G401.6 (cell line): ENCODE measurements around the gene TMOD2.

Experiments used
- FAIRE-seq: peaks from 2 replicates; lab custom pipeline; 2012; peaks lifted over from hg19 to GRCh38; lab: Jason Lieb, UNC

The TMOD2 gene

DNA sequence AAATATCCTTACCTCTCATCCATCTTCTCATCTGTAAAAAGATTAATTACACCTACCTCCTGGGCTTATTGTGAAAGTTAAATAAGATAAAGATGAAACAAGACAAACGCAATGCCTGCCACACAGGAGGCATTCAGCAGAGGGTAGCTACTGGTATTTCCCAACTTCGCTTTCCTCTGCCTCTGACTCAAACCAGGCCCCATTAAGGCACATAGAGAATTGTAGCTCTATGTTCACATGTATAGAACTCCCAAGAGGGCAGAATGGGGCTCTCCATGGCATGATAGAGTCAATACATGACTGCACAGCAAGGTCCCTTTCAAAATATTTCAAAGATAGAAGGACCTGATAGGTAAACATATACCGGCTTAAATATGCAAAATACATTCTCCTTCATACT, 15.3 kb upstream of the TMOD2 start:
- FAIRE-seq = no peak

DNA sequence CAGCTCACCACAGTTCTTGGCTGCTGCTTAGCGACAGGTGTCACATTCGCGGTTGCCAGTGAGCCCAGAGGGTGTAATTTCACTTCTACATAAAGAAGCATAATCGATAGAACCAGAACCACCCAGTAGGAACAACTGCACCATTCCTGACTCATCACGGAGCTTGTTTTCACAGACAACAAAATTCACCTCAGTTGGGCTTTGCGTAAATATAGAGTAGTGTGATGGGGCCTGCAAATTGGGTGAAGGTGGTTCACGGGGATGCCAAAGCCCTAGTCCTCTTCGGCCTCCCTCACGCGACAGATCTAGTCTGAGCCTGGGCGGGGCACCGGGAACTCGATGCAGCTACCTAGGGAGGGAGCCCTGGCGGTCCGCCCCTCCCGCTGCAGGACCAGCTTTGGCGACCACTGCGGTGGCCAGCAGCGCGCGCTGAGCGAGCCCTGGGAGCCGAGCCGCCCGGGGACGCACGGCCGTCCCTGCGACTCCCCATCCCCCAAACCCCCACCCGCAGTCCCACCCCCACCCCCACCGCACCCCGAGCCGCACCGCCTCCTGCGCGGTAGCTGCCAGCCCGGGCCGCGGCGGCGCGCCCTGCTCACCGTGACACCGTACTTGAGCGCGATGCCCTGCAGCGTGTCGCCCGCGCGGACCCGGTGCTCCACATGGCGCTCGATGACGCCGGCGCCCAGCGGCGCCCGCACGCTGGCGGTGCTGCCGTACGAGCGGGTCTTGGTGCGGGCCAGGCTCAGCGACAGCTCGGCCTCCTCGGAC, 14.5 kb upstream of the TMOD2 start:
- no peak for FAIRE-seq

DNA sequence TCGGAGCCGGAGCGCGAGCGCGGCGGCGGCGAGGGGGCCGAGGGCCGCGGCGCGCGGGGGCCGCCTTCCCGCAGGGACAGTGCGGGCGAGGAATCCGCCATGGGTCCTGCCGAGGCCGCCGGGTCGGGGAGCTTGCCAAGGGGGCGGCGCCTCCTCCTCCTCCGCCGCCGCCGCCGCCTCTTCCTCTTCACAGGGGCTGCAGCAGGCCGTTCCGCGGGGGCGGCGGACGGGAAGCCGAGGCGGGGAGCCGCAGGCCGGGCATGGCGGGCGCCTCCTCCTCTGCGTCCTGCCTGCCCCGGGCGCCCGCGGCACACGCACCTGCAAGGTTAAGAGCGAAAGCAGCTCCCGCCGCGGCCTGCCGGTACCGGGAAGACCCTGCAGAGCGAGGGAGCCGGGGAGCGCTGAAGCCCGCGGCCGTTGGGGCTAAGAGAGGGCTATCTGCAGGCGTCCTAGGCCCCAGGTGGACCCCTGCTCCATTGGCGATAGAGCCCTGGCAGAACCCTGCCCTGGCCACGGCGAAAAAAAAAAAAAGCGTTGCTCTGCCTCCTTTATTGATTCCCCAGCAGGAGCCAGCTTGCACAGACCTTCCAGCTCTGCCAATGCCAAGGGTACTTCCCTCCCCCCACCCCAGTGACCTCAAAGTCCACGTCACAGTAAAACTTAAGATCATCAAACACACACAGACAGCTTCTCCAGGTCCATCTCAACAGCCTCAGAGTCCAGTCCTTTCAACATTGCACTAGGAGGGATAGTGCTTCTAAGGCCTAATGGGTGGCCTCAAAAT, 13.7 kb upstream of the TMOD2 start, which contains the start of gene LYSMD2:
Gene LYSMD2 (minus strand): TSS at position 134 of the 784 bp plus-strand sequence. CDS start 33 bp downstream, at position 101.
- no peak for FAIRE-seq

DNA sequence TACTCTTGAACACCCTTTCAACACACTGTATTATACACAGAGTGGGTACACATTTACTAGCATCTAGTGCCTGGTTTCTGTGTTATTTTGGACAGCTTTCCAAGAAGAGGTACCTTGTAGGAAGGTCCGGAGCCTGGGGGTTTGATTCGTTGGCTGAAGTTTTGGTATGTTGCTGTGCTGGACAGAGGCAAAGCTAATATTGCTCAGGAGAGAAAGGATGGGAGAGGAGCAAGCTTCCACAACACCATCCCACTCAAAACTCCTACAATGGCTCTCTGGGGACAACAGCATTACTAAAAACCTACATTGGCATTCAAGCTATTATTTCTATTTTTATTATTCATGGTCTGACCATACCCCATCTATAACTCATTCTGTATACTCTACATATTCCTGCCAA, 12.8 kb upstream of the TMOD2 start:
- FAIRE-seq = no peak

DNA sequence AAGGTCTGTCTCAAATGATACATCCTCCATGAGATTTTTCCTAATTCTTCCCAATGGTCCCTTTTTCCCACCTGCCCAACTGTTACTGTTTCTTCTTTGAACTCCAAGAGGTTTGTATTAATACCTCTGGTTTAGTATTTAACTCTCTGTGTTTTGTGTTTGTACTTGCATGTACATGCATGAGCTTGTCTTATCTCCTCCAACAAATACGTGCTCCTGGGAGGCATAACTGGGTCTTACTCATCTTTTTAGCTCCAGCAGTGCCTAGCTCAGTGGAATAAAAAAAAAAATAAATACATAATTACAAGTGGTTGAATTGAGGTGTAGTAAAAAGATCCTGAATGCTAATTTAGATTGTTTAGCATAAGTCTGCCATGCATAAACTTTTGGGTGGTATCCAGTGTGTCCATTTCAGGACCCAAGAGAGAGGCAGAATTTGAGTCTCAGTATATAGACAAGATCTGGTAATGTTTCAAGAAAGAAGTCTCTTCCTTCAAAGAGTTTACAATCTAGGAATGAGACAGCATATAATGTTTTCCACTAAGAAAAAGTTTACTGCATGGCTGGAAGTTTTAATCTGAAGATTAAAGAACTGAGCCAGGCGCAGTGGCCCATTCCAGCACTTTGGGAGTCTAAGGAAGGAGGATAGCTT, 12.2 kb upstream of the TMOD2 start:
- FAIRE-seq = no peak

DNA sequence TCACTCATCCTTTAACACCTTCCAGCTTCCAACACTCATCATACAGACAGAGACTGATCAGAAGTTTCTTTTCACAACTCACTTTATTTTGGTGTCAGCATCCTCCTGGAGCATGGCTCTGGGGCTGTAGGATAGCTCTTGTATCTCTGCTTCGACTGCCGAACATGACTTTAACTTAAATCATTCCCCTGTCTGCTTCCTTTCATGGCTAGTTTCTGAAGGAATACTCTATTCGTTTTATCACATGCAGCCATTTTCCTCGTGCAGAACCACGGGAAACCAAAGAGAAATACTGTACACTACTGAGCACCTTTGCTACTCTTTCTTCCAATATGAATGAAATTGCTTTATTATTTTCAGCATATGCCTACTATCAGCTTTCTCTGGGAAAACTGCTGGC, 2.1 kb upstream of the TMOD2 start:
- no peak for FAIRE-seq

DNA sequence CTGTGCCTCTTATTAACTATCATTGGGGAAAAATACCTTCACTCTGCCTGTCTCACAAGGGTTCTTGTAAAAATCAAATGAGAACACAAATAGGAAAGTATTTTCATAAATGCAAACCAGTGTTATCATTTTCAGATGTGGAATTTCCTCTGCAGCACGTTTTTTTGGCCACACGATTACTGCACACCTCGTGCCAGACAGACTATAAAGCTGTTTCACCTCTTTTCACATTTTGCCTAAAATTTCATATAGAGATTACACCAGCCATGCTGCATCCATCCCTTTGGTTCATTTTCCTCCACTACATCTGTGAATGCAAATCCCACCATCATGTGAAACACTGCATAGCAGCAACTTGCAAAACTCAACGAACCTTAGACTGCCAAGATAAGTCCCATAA, 1.2 kb upstream of the TMOD2 start:
- no peak for FAIRE-seq

DNA sequence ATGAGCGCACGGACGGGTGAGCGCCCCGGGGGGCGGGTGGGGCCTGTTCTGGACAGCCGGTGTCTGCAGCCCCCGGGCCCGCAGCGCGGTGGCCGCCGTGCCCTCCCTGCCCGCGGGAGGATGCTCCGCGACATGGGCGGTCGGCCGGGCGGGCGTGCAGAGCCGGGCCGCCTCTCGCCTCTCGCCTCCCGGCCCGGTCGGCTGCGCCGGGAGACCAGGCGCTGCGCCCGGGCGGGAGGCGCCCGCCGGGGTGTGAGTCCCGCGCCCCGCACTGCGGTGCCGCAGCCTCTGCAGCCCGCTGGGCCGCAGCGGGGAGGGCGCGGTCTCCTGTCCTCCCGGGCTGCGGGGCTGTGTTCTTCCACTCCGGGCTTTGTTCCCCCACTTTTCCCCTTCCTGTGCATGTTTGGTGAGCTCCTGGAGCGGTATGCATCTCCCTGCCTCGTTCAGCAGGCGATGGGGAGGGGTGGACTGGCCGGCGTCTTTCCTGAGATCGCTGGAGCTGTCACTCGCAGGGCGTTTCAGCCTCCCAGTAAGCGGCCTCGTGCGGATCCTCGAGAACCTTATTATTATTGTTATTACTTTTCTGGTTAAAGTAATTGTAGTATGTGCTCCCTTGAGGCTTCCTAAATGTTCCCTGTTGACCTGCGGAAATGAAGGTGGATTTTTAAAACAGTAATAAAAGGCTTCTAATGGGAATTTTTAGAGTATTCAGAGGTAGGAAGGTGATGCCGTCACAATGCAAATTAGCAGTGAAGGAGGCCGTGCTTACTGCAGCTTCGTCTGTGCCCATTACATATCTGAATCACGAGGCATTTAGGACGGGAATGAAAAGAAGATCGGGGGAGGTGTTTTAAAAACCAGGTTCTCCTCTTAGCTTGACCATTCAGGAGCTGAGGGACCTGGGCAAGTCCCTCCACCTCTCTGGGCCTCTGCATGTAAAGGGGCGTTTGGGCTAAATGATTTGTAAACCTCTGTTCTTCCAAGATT, 593 bp downstream of the TMOD2 start:
- no peak for FAIRE-seq

DNA sequence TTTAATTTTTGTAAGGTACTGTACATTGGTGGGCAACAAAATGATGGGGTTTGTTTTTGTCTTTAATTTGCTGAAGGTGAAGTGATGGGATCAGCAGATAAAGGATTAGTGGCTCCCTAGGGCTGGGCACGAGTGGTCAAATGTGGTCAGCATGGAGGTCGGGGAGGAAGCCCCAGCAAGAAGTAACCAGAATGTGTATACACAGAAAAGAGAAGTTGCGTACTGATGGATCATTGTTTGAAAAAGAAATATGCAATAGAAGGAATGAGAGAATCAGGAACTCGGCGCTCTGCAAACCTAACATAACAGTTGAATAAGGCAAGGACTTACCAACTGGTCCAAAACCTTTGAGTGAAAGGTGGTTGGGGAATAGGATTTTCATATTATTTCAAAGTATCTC, 1.5 kb downstream of the TMOD2 start:
- no peak for FAIRE-seq

DNA sequence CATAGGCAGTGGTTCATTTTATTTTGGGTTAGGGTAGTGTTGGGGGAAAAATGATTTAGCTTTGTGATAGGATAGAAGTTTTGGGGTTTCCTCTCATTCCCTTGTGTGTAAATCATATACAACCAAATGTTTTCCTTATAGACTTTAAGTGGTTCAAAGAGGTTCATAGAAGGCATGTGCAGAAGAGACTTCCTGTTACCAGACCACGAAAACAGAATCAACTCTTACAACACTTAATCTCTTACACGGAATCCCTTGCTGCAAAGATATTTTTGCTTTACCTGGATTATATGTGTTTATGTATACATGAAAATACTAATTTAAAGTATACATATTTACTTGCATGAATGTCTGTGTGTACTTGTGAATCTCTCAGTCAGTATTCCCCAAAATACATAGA, 2.9 kb downstream of the TMOD2 start:
- FAIRE-seq = no peak

DNA sequence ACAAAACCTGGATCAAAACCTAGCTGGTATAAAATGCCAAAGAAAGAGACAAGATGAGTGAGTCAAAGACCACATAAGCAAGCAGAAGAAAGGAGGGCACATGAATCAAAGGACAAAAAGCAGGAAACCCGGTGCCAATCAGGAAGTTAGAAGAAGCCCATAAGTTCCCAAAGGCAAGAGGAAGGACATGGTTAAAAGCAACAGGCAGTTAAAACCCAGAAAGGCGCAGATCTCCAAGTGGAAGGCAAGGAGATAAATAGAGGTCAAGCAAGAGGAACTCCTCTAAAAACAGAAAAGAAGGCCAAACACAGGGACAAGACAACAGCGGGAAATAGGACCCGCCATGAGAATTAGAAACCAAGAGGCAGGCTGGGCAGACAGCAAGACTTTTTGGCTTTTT, 4.4 kb downstream of the TMOD2 start:
- FAIRE-seq = no peak

DNA sequence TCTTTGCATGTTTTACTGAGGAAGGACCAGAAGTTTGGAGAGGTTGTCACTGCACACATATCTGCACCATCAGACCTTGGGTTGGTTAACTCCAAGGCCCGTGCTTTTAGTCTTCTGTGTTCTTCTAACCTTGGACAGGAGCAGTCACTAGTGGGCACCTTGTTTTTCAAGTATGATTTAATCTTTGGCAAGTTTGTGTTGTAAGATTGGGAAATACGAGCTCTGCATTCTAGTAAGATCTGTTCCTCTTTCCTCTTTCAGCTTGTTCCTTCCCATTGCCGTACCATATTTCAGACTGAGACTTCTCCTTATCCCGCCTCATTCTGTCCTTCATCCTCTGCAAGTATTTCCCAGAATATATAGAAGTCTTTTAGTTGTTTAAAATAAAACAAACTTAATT, 5.1 kb downstream of the TMOD2 start:
- FAIRE-seq = no peak

DNA sequence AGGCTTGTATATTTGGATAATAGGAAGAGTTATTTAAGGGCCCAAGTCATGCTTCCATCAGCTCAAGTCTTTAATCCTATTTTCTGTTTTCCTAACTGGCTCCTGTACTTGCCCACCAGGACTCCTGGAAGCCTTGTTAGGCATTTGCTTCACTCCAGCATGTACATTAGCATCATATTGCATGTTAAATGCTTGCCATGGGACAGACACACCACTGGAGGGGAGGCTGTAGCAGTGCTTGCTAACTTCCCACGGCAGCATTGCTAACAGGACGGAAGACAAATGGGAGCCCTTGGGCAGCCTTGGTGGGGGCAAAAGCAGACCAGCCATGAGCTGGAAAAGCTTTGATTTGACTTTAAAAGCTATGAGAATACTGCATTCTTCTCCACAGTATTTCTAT, 6.1 kb downstream of the TMOD2 start:
- FAIRE-seq = no peak

DNA sequence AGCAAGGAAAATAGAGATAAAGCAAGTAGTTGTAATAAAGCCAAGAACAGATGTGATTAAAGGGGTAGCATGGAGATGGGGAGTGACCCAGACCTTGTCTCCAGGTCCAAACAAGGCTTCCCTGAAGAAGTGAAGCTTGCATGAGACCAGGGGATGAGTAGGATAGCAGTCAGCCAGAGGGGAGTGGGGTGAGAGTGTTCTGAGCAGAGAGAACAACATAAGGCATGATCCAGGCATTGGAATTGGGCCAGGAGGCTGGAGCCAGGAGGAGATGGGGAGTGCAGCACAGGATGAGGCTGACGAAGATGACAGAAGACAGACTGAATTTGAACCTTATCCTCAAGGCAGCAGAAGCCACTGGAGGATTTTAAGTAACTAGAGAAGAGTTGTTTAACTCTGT, 7.2 kb downstream of the TMOD2 start:
- no peak for FAIRE-seq

DNA sequence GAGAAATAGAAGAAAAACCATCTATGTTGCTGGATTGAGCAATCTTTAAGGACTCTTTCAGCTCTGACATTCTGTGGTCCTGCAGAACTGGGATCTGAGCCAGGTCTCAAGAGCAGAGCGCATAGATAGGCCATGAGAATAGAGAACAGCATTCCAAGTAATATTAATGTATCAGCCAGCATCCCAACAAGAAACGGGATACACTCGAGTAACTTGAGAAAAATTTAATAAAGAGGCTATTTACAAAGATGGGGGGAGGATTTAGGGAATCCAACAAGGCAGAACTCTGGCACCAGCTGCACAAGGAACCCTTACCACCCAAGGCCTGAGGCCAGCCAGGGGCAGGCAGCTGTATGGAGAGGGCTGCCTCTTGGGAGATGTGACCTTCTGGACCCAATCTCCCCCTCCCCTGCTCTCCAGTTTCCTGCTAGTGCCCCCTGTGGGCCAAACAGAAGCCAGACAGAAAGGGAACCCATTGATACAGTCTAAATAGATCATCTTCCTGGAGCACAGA, 8.2 kb downstream of the TMOD2 start:
- no peak for FAIRE-seq

DNA sequence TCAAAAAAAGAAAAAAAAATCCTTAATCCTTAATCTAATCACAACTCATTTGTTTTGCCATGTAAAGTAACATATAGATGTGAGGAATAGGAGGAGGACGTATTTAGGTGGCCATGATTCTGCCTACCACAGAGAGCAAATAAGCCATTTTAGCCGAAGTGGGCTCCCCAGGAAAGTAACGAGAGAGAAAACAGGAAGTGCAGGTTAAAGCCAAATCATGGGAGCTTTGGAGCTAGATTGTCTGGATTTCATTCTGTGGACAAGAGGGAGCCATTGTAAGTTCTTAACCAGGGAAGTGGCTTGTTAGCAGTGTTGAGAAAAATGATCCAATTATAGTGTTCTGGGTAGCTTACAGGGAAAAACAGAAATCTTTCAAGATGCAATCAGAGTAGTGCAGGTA, 9.4 kb downstream of the TMOD2 start:
- FAIRE-seq = no peak

DNA sequence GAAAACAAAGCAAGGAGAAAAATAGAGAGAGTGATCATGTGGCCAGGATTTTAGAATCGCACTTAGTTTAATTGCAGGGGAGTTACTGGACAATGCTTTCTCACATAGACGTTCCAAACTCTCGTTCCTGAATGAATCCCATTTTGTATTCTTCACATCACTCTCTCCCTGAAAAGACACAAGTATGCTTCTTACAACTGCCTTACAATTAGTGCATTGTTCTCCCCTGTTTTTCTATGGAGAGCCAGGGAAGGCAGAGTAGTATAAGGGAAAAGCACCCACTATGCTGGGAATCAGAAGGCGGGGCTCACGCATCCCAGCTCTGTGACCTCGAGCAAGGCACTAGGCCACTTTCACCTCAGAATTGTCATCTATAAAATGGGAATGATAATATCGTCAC, 14.4 kb downstream of the TMOD2 start:
- FAIRE-seq = no peak

DNA sequence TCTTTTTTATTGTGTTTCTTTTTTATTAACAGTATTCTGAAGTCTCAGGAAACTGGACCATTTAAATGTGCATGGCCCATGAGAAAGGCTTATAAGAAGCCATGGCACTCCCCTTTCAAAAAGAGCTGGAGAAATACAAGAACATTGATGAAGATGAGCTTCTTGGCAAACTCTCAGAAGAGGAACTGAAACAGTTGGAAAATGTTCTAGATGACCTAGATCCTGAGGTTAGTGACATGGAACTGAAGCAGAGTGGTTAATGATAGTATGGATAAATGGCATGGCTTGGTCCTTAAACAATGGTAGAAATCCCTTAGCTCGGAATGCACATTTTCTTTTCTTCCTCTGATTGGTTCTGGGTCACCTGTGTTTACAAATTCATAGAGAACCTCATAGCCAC, 14.9 kb downstream of the TMOD2 start:
- no peak for FAIRE-seq

DNA sequence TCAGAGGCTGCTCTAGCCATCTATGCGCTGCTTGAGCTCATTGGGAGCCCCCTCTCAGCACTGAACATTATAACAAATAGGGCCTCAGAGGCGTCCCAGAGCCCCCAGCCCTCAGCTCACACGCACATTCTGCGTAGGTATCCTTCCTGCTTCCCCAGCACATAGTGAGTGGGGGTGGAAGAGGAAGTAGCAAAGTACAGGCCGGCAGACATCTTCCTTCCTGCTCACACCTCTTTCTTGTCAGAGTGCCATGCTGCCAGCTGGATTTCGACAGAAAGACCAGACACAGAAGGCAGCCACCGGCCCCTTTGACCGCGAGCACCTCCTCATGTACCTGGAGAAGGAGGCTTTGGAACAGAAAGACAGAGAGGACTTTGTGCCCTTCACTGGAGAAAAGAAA, 16.6 kb downstream of the TMOD2 start:
- no peak for FAIRE-seq

DNA sequence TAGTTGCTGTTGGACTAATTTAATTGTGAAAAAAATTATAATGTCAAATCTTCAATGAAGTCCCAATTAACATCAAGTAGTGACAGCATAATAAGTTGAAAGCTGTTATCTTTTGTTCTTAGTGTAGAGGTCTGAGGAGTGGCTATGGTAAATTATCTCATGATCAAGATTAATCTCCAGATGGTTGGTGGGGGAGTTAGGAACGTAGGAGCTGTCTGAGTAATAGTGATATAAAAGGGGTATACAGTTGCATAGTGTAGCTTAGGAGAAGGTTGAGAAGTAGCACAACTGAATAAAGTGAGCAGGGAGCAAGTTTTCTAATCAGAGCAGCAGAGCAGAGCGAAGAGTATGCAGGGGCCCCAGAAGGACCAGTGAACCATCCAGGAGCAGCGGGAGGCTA, 19.5 kb downstream of the TMOD2 start:
- FAIRE-seq = no peak

DNA sequence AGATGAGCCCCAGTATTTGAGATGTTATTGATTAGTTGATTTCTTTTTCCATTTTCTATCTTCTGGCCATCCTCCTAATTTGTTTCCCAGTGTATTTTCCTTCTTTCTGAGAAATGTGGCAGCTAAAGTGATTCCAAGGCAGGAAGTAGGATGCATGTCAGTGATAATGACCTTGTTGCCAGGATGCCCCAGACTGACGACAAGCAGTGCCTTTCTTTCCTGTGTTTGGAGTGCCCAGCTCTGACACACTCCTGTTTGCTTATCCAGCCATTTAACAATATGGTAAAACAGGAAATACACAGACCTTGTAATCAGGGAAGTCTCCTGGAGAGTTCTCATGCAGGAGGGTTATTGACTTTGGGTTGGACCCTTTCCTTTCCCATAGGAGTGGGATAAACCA, 20.4 kb downstream of the TMOD2 start:
- FAIRE-seq = no peak

DNA sequence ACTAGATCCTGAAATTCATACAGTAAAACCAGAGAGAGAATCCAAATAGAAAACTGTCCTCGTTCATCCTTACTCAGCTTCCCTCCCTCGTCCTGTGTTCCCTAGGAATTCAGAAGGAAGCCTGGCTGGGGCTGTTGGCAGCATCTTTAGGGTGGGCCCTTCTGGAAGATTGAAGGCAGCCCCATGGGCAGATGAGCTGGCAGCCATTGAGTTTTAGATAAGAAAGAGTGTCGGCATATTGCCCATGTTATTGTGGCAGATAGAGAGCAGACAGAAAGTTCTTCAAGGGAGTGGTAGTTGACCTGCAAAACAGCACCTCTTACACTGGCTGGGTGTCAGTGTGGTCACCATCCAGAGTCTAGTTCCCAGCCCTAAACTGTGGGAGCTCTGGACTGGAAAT, 23.5 kb downstream of the TMOD2 start:
- no peak for FAIRE-seq
